PFSK-1 (cell line): ENCODE results near the gene MRPS26.

Experiments used
- FOXP2 ChIP-seq: optimal IDR thresholded peaks from 2 replicates; pipeline ENCODE3; 2011; ENCODE audit warnings: borderline replicate concordance, control low read depth, inconsistent platforms; ENCODE audit not compliant: insufficient read depth; ENCODE audit errors: extremely low read length, extremely low read depth
- POLR2AphosphoS5 ChIP-seq: IDR thresholded peaks from 2 replicates; pipeline ENCODE4 v1.6.1; 2012; ENCODE audit warnings: low read depth, mild to moderate bottlenecking, control low read depth, low read length, moderate library complexity
- REST ChIP-seq, 2 experiments: IDR thresholded peaks; 2 replicates each; pipeline versions ENCODE4 v1.6.1 to v1.8.0; 2011 to 2012; ENCODE audit warnings: low read depth in 2 of 2, low read length in 2 of 2, control low read depth in 1 of 2, inconsistent platforms in 1 of 2, mild to moderate bottlenecking in 1 of 2, moderate library complexity in 1 of 2; ENCODE audit not compliant: insufficient read depth in 1 of 2
- SIN3A ChIP-seq: IDR thresholded peaks from 2 replicates; pipeline ENCODE4 v1.6.1; 2012; ENCODE audit warnings: mild to moderate bottlenecking, low read length, moderate library complexity, borderline replicate concordance; ENCODE audit not compliant: insufficient read depth
- TAF1 ChIP-seq: IDR thresholded peaks from 2 replicates; pipeline ENCODE4 v1.6.1; 2012; ENCODE audit warnings: low read length, control low read depth, borderline replicate concordance; ENCODE audit not compliant: insufficient read depth

Gene MRPS26

DNA sequence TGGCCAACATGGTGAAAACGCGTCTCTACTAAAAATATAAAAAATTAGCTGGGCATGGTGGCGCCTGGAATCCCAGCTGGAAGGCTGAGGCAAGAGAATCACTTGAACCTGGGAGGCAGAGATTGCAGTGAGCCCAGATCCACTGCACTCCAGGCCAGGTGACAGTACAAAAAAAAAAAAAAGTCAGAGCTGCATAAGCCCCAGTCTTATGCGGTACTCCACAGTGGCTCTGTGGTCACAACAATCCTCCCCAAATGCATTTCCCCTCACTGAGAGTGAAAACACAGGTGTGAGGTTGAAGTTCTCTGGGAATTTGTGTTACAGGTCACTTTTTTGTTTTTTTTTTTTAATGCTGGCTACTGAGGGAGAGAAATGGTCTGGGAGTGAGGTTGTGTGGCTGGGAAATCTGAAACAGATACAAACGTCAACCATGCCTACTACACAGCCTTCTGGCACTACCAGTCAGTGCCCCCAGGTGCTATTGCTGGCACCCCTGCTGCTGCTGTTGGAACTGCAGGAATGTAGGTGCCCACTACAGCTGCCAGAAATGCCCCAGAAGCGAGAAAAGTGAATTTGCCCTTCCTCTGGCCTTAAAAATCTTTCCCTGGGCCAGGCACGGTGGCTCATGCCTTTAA, 5.7 kb downstream of the MRPS26 start:
- no peak for TF ChIP-seq TAF1
- no peak for TF ChIP-seq POLR2AphosphoS5
- no peak for TF ChIP-seq SIN3A
- TF ChIP-seq FOXP2, result no peak
- no peak for TF ChIP-seq REST (IDR thresholded peaks at IDR 0.05; ENCODE audit: insufficient read depth in 1 of 2, low read depth in 2 of 2, low read length in 2 of 2)

DNA sequence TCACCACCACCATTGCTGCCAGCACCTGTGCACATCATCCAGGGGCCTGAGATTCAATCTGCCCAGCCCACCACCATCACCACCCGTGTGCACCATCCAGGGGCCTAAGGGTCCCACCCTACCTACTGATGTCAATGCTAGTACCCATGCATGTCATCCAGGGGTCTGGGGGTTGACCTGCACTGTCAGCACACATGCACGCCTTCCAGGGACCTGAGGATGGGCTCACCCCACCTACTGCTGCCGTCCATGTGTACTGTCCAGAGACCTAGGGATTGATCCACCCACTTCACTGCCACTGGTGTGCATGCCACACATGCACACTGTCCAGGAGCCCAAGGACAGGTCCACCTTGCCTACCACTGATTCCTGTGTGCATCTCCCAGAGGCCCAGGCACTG, 13.6 kb downstream of the MRPS26 start:
- no peak for TF ChIP-seq REST (IDR thresholded peaks at IDR 0.05; ENCODE audit: insufficient read depth in 1 of 2, low read depth in 2 of 2, low read length in 2 of 2)
- TF ChIP-seq TAF1, result no peak
- TF ChIP-seq SIN3A, result no peak
- no peak for TF ChIP-seq FOXP2
- TF ChIP-seq POLR2AphosphoS5, result no peak

- TF ChIP-seq FOXP2, result no peak
- no peak for TF ChIP-seq SIN3A
- no peak for TF ChIP-seq TAF1
- TF ChIP-seq POLR2AphosphoS5, result no peak
- no peak for TF ChIP-seq REST (IDR thresholded peaks at IDR 0.05; ENCODE audit: insufficient read depth in 1 of 2, low read depth in 2 of 2, low read length in 2 of 2)
Observed at GRCh38 chr20:3067139-3068014, 21.5 kb downstream of the MRPS26 start.

DNA sequence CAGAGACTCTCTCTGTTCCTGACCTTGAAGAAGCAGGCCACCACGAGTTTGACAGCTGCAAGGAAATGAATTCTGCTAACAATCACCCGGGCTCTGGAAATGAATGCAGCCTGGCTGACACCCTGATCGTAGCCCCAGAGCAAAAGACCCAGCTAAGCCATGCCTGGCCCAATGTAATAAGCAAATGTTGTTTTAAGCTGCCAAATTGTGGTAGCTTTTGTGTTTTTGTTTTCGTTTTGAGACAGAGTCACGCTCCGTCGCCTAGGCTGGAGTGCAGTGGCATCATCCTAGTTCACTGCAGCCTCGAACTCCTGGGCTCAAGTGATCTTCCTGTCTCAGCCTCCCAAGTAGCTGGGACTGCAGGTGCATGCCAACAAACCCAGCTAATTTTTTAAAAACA, 22.2 kb downstream of the MRPS26 start:
- no peak for TF ChIP-seq SIN3A
- no peak for TF ChIP-seq REST (IDR thresholded peaks at IDR 0.05; ENCODE audit: insufficient read depth in 1 of 2, low read depth in 2 of 2, low read length in 2 of 2)
- no peak for TF ChIP-seq FOXP2
- no peak for TF ChIP-seq POLR2AphosphoS5
- TF ChIP-seq TAF1, result no peak
